G401 (cell line): ENCODE measurements around the gene ST6GALNAC6. TPM values are rescaled to one million over a fixed set of nuclear protein-coding genes. Genes with fewer than 3 reads are reported as not detected.

Experiments
- DNase-seq: peaks from one replicate; pipeline ENCODE4 v3.0.0-alpha.2; 2015; ENCODE audit warnings: low spot score
- in situ Hi-C: cut with HindIII; loops from 2 replicates; pipeline ENCODE4 v1.10.0; 2016; ENCODE audit warnings: low sequenced_read_pairs, mixed read lengths
- total RNA-seq: library from RNA; depleted of rRNA; stranded (reverse); fragments of >200 nt; shearing (Covaris generic); gene quantifications from 2 replicates; pipeline ENCODE4 v1.2.3, GENCODE V29; 2014

ST6GALNAC6 gene
- total RNA-seq, 1 experiment from 2014 or later, result 73.0 TPM

DNA sequence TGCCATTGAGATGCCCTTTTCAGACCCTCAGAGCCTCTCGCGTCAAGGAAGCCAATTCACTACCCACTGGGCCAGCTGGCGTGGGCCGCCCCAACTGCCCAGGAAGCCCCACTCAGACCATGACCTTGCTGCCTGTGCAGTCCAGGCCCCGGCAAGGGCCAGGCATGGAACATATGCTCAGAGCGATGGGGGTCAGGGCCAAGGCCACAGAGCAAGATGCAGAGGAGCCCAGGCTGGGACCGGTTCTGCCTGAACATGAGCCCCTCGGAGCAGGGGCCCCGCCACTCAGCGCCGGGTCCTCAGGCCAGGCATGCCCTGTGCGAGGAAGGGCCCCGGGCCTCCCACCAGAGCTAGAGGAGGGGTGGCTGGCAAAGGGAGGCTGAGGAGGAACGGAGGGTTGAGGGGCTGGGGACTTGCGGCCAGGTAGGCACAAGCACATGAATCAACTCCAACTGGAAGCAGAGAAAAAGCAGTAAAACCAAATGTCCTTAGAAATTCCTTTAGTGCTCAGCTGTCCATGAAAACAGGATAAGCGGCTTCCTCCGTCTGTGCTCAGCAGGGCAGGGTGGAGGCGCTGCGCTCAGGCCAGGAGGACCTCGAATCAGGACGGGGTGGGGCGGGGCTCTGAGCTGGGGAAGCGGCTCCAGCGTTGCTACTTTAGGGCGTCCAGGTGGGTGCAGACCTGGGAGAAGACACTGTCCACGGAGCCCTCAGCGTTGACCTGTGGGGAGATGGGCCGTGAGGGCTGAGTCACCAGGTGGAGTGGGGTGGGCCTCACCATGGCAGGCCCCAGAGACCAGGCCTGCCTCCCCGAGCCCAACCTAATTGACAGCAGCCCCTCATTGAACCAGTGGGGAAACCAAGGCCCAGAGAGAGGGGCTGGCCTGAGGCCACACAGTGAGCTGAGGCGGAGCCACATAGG is 31.8 kb downstream of the ST6GALNAC6 start:
- in situ Hi-C loops, result no loop called here
- peak; percentile 52 for DNase-seq

DNA sequence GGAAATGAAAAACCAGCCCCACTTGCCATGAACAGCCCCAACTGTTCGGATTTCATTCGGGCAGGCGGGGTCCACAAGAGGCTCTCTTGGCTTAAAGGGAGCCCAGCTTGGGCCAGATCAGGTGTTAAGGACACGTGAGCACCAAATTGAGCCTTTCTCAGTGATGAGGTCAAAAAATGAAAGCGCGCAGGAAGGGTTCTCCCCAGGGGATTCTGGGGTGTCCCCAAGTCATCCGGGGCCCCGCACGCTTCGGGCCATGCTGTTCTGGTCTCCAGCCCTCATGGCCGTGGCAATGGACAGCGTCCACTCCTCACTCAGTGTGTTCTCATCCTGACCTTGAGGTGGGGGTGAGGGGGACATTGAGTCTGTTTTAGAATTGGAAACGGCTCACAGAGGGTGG is 32.9 kb downstream of the ST6GALNAC6 start:
- in situ Hi-C loops, result no loop called here
- DNase-seq, result no peak

DNA sequence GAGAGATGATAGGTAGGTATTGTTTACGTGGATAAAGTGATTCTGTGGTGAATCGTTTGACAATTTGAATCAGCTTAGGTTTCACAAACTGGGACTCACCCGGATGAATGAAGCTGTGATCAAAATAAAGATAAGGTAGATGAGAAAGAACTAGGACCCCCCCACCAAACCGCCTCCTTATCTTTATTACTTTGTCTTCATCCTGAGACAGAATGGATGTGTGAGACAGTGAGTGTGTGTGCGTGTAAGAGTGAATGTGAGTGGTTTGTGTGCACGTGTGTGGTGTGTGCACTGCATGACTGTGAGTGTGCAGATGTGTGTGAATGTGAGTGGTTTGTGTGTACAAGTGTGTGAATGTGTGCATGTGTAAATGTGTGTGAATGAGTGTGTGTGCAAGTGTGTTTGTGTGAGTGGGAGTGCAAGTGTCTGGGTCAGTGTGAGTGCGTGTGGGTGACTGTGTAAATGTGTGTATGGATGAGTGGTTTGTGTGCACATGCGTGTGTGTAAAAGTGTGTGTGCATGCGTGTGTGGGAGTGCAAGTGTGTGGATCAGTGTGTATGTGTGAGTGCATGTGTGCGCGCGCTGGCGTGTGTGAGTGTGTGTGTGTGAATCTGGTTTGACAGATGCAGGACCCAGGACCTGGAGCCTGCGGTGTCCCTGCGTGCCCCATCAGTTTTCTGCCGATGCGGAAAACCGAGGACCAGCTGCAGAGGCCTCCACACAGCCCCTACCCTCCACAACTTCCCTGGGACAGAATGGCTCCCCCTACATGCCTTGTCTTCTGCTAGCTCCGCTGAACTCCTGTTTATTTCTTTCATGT is 33.5 kb downstream of the ST6GALNAC6 start:
- DNase-seq, result no peak
- in situ Hi-C loops, result no loop called here

DNA sequence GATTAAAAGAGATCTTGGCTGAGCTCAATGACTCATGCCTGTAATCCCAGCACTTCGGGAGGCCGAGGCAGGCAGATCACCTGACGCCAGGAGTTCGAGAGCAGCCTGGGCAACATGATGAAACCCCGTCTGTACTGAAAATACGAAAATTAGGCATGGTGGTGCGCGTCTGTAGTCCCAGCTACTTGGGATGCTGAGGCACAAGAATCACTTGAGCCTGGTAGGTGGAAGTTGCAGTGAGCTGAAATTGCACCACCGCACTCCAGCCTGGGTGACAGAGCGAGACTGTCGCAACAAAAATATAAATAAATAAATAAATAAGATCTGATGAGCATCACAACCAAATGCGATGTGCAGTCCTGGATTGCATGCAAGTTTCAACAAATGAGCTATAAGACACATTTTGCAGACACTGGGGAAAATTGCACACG is 36.2 kb downstream of the ST6GALNAC6 start:
- in situ Hi-C loops, result no loop called here
- DNase-seq, result no peak

DNA sequence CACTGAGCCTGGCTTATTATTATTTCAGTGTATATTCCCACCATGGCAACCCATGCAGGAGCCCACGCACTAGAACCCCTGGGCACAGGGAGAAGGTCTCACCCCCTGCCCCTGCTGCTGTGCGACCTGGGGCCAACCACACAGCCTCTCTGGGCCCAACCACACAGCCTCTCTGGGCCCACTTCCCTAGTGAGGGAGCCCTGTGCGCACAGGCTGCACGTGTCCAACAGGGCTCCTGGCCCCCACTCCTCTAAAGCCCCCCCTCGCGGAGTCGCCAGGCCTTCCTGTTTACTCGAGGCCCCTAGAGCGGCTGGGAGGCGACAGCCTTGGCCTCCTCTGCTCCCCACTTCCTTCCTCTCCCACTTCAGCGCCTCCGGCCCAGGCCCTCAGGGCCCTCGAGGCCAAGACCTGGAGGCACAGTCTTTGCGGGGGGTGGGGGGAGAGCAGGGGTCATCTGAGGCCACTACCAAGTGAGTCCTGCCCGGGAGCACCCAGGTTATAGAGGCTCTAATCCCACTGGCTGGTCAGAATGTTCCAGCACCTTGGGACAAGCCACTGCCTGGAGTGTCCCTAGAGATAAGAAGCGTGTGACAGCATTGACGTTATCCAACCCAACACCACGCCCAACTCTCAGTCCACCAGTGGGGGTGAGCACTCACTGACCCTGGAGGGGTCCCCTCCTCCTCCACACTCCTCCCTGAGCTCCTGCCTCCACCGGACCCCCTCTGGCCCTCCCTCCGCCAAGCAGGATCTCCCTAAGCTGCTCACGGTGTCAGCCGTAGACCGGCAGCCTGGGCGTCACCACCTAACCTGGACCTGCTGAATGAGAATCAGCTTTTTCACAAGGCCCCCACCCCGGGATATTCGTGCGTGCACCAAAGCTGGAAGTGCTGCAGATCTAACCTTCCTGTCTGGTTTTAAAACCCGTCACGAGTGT is 37.1 kb downstream of the ST6GALNAC6 start:
- in situ Hi-C loops, result no loop called here
- DNase-seq, result no peak

DNA sequence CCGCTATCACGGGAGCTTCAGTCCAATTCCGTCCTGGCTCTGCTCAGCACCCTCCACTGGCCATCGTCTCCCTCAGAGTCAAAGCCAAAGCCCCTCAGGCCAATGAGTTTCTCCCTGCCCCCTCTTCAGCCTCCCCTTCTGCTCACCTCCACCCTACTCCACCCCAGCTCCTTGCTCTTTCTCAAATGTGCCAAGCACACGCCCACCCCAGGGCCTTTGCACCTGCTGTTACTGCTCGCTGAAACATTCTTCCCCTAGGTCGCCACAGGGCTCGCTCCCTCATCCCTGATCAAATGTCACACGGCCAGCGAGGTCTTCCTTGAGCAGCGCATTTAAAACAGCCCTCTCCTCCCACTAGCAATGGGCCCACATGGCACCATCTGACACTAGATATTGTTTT is 38.6 kb downstream of the ST6GALNAC6 start:
- in situ Hi-C loops, result no loop called here

DNA sequence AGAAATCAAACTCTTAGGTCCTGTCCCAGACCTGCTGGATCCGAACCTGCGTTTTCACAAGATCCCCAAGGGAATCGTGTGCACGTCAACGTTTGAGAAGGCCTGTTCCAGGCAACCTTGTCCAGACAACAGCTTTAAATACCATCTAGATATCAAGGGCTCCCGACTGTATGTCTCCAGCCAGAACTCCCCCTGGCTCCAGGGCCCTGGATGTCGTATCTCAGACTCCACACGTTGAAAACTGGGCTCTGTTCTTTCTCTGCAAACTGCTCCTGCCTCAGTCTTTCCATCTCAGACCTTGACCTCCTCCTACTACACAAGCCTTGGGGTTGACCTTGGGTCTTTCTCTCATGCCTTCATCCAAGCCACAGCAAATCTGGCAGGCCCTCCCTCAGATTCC is 39.1 kb downstream of the ST6GALNAC6 start:
- in situ Hi-C loops, result no loop called here

More for the DNA sequence above, 38.6 kb downstream of the ST6GALNAC6 start:
- no peak for DNase-seq

DNA sequence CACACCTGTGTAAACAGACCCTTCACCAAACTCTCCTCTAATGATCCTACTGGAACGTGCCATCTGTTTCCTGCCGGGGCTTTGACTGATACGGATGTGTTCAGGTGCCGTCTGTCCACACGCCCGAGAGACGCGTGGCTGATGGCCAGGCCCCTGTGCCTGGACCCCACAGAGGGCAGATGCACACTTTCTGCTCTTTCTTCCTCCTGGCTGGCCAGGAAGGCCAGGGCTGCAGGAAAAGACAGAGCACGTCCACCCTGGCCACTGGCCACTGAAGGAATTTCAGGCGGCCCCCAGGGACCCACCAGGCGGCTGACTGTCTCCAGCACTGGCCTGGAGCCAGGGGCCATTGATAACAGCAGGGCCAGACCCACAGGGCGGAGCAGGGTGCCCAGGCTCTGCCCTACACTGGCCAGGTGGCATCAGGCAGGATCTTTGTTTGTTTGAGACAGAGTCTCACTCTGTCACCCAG is 41.3 kb downstream of the ST6GALNAC6 start:
- in situ Hi-C loops, result no loop called here
- DNase-seq, result no peak

More for the DNA sequence above, 39.1 kb downstream of the ST6GALNAC6 start:
- DNase-seq, result no peak

DNA sequence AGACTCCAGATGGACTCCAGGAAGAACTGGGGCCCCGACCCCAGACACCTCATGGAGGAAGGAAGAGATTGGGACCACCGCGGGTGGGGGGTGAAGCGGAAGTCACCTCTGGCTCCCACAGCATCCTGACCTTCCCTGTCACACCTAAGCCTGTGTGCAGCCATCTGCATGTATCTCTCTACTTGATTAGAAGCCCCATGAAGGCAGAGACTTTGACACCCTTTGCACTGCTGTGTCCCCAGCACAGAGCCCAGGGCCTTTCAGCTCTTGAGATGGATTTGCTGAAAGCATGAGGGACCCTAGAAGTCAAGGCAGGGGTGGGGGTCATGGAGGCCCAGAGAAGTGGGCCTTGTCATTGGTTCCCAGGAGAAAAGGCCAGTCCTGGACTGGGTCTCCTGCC is 42.1 kb downstream of the ST6GALNAC6 start:
- no peak for DNase-seq
- in situ Hi-C loops, result no loop called here

DNA sequence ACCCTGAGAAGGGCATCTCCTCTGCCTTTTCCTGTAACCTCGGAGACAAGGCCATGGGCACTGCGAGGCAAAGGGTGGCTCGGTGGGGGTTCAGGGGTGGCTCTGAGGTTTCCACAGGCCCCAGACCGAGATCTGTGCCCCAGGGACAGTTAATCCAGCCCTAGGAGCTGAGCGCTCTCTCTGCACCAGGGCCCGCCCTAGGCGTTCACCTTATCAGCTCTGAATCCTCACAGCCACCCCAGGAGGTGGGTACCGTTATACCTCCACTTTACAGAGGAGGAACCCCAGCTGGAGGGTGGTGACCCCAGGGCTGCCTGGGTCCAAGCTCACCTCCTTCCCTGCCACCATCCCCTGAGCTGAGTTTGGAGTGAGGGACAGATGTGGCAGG is 42.7 kb downstream of the ST6GALNAC6 start:
- in situ Hi-C loops, result no loop called here
- DNase-seq, result no peak

DNA sequence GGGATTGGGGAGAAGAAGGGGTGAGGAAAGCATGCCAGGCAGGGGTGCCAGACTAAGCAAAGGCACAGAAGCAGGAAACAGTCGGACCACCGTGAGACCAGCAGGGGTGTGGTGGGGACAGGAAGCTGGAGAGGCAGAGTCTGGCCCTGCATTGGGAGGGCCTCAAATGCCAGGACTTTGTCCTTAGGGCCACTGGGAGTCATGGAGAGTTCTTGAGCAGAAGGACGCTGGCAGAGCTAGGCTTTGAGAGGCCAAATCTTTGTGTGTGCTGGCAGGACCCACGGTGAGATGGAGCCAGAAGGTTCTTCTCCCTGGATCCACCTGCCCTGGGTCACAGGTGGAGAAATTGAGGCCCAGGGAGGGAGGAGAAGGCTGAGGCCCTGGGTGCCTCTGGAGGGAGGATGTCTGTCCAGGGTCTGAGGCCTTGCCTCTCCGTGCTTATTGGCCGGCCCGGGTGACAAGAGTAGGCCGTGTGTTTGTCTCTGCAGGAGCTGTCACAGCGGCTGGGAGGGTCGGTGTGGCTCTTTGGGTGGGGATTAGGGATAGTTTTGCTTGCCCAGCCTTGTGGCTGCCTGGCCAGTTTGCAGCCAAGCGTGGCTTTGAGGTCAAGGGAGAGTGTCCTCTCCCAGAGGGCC is 43.2 kb downstream of the ST6GALNAC6 start:
- in situ Hi-C loops, result no loop called here
- no peak for DNase-seq

DNA sequence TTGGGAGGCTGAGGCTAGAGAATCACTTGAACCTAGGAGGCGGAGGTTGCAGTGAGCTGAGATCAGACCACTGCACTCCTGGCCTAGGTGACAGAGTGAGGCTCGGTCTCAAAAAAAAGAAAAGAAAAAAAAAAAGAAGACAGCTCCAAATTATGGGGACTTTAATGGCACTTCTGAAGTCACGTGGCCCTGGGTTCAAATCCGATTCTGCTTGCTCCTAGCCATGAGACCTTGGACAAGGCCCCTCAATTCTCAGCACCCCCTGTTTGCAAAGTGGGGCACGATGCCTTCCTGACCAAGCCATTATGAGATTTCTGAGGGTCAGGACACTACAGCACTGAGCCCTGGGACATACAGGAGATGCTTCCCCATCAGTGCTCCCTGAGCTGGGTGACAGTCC is 43.9 kb downstream of the ST6GALNAC6 start:
- no peak for DNase-seq
- in situ Hi-C loops, result no loop called here

DNA sequence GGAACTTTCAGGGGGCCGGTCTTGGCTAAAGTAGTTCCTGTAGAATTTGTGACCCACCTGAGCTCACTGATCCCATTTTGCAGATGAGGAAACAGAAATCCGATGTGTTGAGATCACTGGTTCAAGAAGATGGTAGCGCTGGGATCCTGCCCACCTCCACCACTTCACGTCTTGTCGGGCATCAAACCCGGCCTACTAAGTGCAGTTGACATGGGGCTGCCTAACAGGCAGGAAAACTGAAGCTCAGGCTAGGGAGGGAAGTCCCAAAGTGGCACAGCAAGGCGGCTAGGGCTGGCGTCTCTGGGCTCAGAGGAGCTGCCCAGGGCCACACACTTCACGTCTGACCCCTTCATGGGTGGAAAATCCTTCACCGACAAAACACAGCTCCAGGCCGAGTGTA is 44.4 kb downstream of the ST6GALNAC6 start:
- in situ Hi-C loops, result no loop called here

DNA sequence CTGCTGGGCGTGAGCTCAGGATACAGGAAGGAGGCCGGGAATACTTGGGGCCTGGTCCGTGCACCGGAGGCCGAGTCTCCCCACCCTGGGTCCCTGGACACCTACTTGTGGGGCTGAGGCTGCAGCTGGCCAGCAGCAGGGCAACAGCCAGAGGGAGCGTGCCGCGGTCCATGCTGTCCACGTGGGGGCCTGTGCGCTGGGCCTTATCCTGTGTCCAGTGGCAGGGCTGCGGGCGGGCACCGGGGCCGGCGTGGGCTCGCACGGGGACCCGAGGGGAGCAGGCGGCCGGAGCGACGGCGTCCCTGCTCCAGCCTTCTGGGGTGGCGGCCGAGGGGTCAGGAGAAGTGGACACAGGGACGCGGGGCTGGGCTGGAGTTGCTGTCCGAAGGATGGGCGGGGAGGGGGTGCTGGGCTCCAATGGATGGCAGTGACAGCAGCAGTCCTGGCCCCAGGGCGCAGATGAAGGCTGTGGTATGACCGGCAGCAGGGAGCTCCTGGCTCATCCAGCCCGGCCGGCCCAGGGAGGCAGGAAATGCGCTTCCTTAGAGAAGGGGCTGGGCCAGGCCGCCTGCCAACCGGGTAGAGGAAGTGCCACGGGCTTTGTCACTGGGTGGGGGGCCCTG is 45.1 kb downstream of the ST6GALNAC6 start, which contains the start of gene ENG:
ENG (minus strand) TSS at position 475 of the 623 bp plus-strand sequence; CDS start at position 172, 303 bp downstream.
- in situ Hi-C loops, result no loop called here
- no peak for DNase-seq

More for the DNA sequence above, 44.4 kb downstream of the ST6GALNAC6 start:
- DNase-seq, result no peak

DNA sequence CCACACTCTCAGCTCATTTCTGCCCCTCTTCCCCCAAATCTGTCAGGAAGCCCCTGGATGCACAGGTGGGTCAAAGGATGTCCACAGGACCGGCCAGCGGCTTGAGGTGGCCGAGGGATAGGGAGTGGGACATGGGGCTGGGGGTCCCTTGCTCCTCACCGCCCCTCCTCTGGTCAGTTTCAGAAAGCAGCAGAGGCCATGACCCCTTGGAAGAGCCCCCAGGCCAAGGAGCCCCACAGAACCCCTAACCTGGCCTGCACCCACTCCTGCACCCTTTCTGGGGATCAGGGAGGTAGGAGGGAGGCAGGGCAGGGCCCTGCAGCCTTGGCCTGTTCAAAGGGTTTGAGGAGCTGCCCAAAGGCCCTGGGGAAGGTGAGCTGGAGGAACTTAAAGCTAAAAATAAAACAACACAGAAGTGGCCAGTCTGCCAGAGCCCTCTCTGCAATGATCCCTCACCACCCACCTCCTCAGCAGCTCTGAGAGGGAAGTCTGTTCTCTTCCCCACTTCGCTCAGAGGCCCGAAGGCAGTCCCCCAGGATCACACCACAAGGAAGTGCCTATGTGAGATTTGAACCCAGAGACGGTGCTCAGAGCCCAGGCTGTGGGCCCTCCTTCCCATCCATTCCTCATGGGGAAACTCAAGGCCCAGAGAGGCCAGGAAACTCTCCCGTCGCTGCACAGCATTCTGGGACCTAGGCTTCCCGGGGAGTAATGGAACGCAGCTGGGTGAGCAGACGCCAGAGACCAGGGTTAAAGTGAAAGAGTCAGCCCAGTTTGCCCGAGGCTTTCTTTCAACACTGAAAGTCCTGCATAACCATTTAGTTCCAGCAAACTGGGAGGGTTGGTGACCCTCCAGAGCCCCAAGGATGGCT is 45.9 kb downstream of the ST6GALNAC6 start:
- DNase-seq, result no peak
- in situ Hi-C loops, result no loop called here

DNA sequence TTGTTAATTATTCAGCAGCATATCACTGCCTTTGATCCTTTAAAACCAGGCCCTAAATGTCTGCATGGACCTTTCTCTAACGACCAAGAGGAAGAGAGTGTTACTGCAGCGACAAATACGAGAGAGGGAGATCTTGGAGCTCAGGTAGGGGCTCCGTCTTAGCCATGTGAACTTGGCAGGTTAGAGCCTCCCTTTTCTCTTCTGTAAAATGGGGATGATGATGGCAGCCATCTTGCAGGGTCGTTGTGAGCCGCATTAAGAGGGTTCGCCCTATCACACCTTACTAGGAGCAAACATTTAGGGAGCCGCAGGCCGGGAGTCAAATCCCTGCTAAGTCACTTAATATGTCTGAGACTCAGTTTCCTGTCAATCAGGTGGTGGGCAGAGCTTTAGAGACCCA is 46.6 kb downstream of the ST6GALNAC6 start:
- in situ Hi-C loops, result no loop called here
- no peak for DNase-seq

DNA sequence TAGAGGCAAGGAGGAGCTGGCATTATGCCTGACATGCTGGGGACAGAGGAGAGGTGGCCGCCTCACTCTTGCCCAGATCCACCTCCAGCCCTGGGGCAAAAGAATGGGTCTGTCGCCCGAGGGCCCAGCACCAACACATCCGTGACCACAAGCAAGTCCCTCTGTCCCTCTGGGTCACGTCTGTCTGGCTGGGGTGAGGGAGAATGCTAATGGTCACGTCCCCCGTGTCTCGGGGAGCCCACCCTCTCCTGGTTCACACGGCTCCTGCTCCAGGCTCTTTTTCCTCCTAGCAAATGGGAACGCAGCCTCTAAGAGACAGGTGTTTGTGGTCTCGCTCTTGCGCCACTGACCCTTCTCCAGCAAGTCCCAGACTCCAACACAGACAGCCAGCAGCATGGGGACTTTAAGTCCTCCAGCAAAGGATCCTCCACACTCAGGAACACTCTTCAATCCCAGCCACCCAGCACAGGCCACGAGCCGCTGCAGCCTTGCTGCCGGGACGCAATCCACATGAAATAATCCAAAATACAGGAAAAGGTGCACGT is 49.0 kb downstream of the ST6GALNAC6 start:
- no peak for DNase-seq
- in situ Hi-C loops, result no loop called here
